ENCODE measurements around the gene FBXL4.

GRCh38 chr6:98945311-98946115, 2.2 kb downstream of the FBXL4 start:
- no peak for TF ChIP-seq CTCF (IDR thresholded peaks at IDR 0.05)
- no peak for TF ChIP-seq POLR2A (IDR thresholded peaks at IDR 0.05)

All from lower leg skin (tissue), 3 donors.